Heart right ventricle (tissue), 16 donors: ENCODE measurements around the gene IL1RN. TPM values are rescaled to one million over a fixed set of nuclear protein-coding genes. Genes with fewer than 3 reads are reported as not detected.

ENCODE experiments used
- ATAC-seq, 8 donors: fragments of 200-7000 bp; cut with Tn5 transposase; one replicate each; pipeline ENCODE4 v1.9.1; 2020; ENCODE audit warnings: mild to moderate bottlenecking in 8 of 8, moderate library complexity in 8 of 8, moderate number of reproducible peaks in 1 of 8
- DNase-seq, 2 donors: peaks; one replicate each; pipeline ENCODE4 v3.0.0-alpha.2; 2020
- H3K27ac ChIP-seq, 10 donors: fragments of 200-600 bp; sonication (generic) in 2 of 10; one replicate each; pipeline versions ENCODE4 v1.5.0 to v1.8.0; 2020 to 2022; ENCODE audit warnings: mild to moderate bottlenecking in 3 of 10
- H3K27me3 ChIP-seq, 7 donors: fragments of 200-600 bp; one replicate each; pipeline ENCODE4 v1.8.0; 2021 to 2022; ENCODE audit warnings: mild to moderate bottlenecking in 2 of 7
- H3K36me3 ChIP-seq, 9 donors: fragments of 200-600 bp; sonication (generic) in 1 of 9; one replicate each; pipeline versions ENCODE4 v1.5.0 to v1.8.0; 2020 to 2022; ENCODE audit warnings: mild to moderate bottlenecking in 2 of 9
- H3K4me1 ChIP-seq, 9 donors: fragments of 200-600 bp; sonication (generic) in 1 of 9; one replicate each; pipeline versions ENCODE4 v1.5.0 to v1.8.0; 2020 to 2022; ENCODE audit warnings: mild to moderate bottlenecking in 4 of 9
- H3K4me3 ChIP-seq, 10 donors: fragments of 200-600 bp; sonication (generic) in 2 of 10; one replicate each; pipeline versions ENCODE4 v1.5.0 to v1.8.0; 2020 to 2022; ENCODE audit warnings: mild to moderate bottlenecking in 7 of 10, moderate library complexity in 2 of 10
- H3K9me3 ChIP-seq, 11 donors: fragments of 200-600 bp in 10 of 11; sonication (generic) in 2 of 11; one replicate each; pipeline versions ENCODE4 v1.5.0 to v1.8.0; 2013 to 2022; ENCODE audit warnings: mild to moderate bottlenecking in 2 of 11, control low read depth in 1 of 11, moderate library complexity in 1 of 11
- CTCF ChIP-seq, 9 donors: fragments of 200-600 bp; sonication (generic) in 2 of 9; IDR thresholded peaks; one replicate each; pipeline versions ENCODE4 v1.5.0 to v1.8.0; 2021 to 2022; ENCODE audit warnings: antibody characterized with exemption in 9 of 9, mild to moderate bottlenecking in 5 of 9, moderate library complexity in 1 of 9
- WGBS, 2 donors: extraction: QIAGEN DNeasy Blood & Tissue Kit; methylation state at CpG; one replicate each; pipeline ENCODE4 v1.1.7; 2013; ENCODE audit warnings: inconsistent platforms in 1 of 2; 5-methylcytosine and 5-hydroxymethylcytosine counted together
- intact Hi-C, 10 donors: fragments of 100-400 bp; cut with DNase I; formaldehyde crosslinking; loops; one replicate each; pipeline versions ENCODE4 v1.11.1 to v1.14.2; 2022
- polyA plus RNA-seq, 2 donors: library from polyadenylated mRNA; stranded (reverse); fragments of 200-250 nt; gene quantifications; one replicate each; pipeline ENCODE4 v1.2.3, GENCODE V29; 2013
- total RNA-seq, 10 donors: library from RNA; stranded (reverse); fragmentation: NEBNext Ultra II Directional in 3 of 10; extraction: Animal tissue kit (Norgen Biotek cat#: 25700) in 3 of 10; gene quantifications; one replicate each; pipeline versions ENCODE4 v1.2.1 to v1.2.4, GENCODE V29; 2021 to 2023
- donor health status: Arrhythmogenic right ventricular cardiomyopathy.
- donor health status: ischemic (EF 13 %, LVEDD 7.1; RV severe dilation, severe dysfunction).
- donor health status: healthy with polysubstance abuse.
- donor health status: DM: no; HTN: yes; CAD: no.
- donor health status: DM: no; HTN: no; CAD: no.
- donor health status: ischemic (EF 25% LVEDD 6.9; RV normal size, moderate dysfunction).
- donor health status: ischemic (EF 25% LVEDD 5.7; RV mildly dilated, moderate dysfunction).
- donor health status: healthy.
- donor health status: DM: yes; HTN: yes; CAD: no.
- donor health status: Ischemic cardiomyopathy.
- donor health status: ischemic (EF 35%, LVEDD 5.7; RV mildly dilated, moderate dysfunction).
- donor health status: nonischemic (EF 11% LVEDD 7.7; RV severe dilation, severe dysfunction).
- donor health status: DM: yes; HTN: yes; CAD: no.
- donor health status: PGD.
- donor health status: ischemic (EF 29% LVEDD 5.4; RV normal size, mild dysfunction).
- donor health status: nonischemic (EF 23%, LVEDD 6.1; RV moderate dilation, normal function).

The IL1RN gene
- total and polyA plus RNA-seq, 12 donors, result 0.22 to 9.2 (median 0.85) TPM; not detected in 2

- Histone ChIP-seq H3K4me1 (peaks cover 0 to 14% (median 0%) of the 10 kb centered on the region in 9 donors), H3K27ac (no peak overlapping the region), H3K9me3 (no peaks in the 10 kb centered on the region), H3K36me3 (no peaks in the 10 kb centered on the region), H3K4me3 (no peak overlapping the region), H3K27me3 (peaks cover 0 to 12% (median 6%) of the 10 kb centered on the region in 7 donors)
- DNase-seq (no peak), ATAC-seq (no peak)
- no peak for TF ChIP-seq CTCF (IDR thresholded peaks at IDR 0.05)
- intact Hi-C loops, result no loop called here
Observed at GRCh38 chr2:113162869-113163268, 35.5 kb downstream of the IL1RN start.

GRCh38 chr2:113164215-113164929 is 37.0 kb downstream of the IL1RN start:
- WGBS, 2 donors, result 73 to 80% methylated on average over 11 of the region's 11 CpGs

GRCh38 chr2:113164930-113165585 is 37.7 kb downstream of the IL1RN start:
- WGBS, 2 donors, result 69 to 70% methylated on average over 10 of the region's 10 CpGs
- Histone ChIP-seq H3K36me3 (no peaks in the 10 kb centered on the region), H3K9me3 (no peaks in the 10 kb centered on the region), H3K4me3 (no peak overlapping the region), H3K4me1 (peaks cover 0 to 28% (median 0%) of the 10 kb centered on the region in 9 donors), H3K27me3 (no peaks in the 10 kb centered on the region), H3K27ac (no peak overlapping the region)
- intact Hi-C loops, result no loop called here
- DNase-seq, result no peak
- TF ChIP-seq CTCF (IDR thresholded peaks at IDR 0.05), result no peak
- no peak for ATAC-seq

More at GRCh38 chr2:113164215-113164929, 37.0 kb downstream of the IL1RN start:
- Histone ChIP-seq H3K27me3 (peaks cover 0 to under 1% (median 0%) of the 10 kb centered on the region in 7 donors), H3K27ac (no peak overlapping the region), H3K9me3 (no peaks in the 10 kb centered on the region), H3K36me3 (no peaks in the 10 kb centered on the region), H3K4me1 (peaks cover 0 to 24% (median 0%) of the 10 kb centered on the region in 9 donors), H3K4me3 (no peak overlapping the region)
- intact Hi-C loops, result no loop called here
- no peak for TF ChIP-seq CTCF (IDR thresholded peaks at IDR 0.05)
- ATAC-seq (no peak), DNase-seq (no peak)

- H3K27ac ChIP-seq, result no peak overlapping the region
- DNase-seq (no peak), ATAC-seq (no peak)
- H3K9me3 ChIP-seq, result no peaks in the 10 kb centered on the region
- intact Hi-C loops, result no loop called here
- H3K36me3 ChIP-seq, result no peaks in the 10 kb centered on the region
- TF ChIP-seq CTCF (IDR thresholded peaks at IDR 0.05), result no peak
- peaks cover 0 to 28% (median 0%) of the 10 kb centered on the region in 9 donors for H3K4me1 ChIP-seq
- no peak overlapping the region for H3K4me3 ChIP-seq
- H3K27me3 ChIP-seq, result no peaks in the 10 kb centered on the region
- WGBS, 2 donors, result 90 to 96% methylated on average over 7 of the region's 7 CpGs
Observed at GRCh38 chr2:113166187-113166645, 38.8 kb downstream of the IL1RN start.
